ENCODE results near the gene ITGA8. TPM values are rescaled to one million over a fixed set of nuclear protein-coding genes. Genes with fewer than 3 reads are reported as not detected.

The ITGA8 gene
- polyA plus RNA-seq, 3 donors = not detected

DNA sequence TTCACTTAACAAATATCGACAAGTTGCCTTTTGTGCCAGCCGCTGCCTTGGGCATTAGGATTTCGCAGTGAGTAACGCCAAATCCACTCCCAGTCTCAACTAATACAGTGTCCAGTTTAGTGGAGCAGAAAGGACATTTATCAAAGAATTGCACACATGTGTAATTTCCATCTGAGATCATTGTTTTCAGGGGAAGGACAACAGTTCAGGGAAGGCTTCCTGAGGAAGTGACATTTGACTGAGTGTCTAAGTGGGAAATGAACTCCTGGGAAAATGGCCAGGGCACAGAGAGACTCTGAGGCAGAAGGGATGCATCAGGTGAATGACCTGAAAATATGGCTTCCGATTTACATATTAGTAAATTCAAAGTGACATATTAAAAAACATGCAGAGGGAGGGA, 89.4 kb downstream of the ITGA8 start:
- no peaks in the 10 kb centered on the region for H3K79me2 ChIP-seq (ENCODE audit: insufficient read depth, low read length)
- no peak overlapping the region for H3K4me2 ChIP-seq (replicated peaks; ENCODE audit: extremely low read depth, low read length, poor library complexity, severe bottlenecking)
- intact Hi-C loops (cut with micrococcal nuclease) = no loop called here
- no peak for DNase-seq
- H3K9me3 ChIP-seq (replicated peaks in 1 of 2; ENCODE audit: control insufficient read depth in 1 of 2, insufficient read depth in 1 of 2, low read length in 2 of 2) = no peaks in the 10 kb centered on the region
- H3K9ac ChIP-seq (ENCODE audit: insufficient read depth, low read length, poor library complexity, severe bottlenecking) = no peak overlapping the region
- H3K4me1 ChIP-seq (ENCODE audit: control insufficient read depth in 1 of 2, insufficient read depth in 2 of 2, low read length in 2 of 2) = no peaks in the 10 kb centered on the region
- no peak overlapping the region for H3K4me3 Mint-ChIP-seq
- no CpG with 5 or more reads among the region's 5 CpGs for WGBS (ENCODE audit: insufficient coverage)
- TF ChIP-seq, protein P1, sequence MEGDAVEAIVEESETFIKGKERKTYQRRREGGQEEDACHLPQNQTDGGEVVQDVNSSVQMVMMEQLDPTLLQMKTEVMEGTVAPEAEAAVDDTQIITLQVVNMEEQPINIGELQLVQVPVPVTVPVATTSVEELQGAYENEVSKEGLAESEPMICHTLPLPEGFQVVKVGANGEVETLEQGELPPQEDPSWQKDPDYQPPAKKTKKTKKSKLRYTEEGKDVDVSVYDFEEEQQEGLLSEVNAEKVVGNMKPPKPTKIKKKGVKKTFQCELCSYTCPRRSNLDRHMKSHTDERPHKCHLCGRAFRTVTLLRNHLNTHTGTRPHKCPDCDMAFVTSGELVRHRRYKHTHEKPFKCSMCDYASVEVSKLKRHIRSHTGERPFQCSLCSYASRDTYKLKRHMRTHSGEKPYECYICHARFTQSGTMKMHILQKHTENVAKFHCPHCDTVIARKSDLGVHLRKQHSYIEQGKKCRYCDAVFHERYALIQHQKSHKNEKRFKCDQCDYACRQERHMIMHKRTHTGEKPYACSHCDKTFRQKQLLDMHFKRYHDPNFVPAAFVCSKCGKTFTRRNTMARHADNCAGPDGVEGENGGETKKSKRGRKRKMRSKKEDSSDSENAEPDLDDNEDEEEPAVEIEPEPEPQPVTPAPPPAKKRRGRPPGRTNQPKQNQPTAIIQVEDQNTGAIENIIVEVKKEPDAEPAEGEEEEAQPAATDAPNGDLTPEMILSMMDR (IDR thresholded peaks at IDR 0.05) = no peak
- H3K9me3 Mint-ChIP-seq = peaks cover 0 to 5% (median 2%) of the 10 kb centered on the region in 7 donors
- no peaks in the 10 kb centered on the region for H3K4me1 Mint-ChIP-seq
- no peaks in the 10 kb centered on the region for H3K36me3 ChIP-seq (replicated peaks in 1 of 2; ENCODE audit: control insufficient read depth in 1 of 2, insufficient read depth in 2 of 2, low read length in 2 of 2)
- no peaks in the 10 kb centered on the region for H3K27me3 ChIP-seq (ENCODE audit: control insufficient read depth in 2 of 2, insufficient read depth in 2 of 2, low read length in 2 of 2)
- H3K27ac Mint-ChIP-seq = peak overlapping the region in 1 of 7 donors; percentile 26
- no peaks in the 10 kb centered on the region for H4K20me1 ChIP-seq (ENCODE audit: insufficient read depth, low read length)
- H2AFZ ChIP-seq (ENCODE audit: insufficient read depth, low read depth, low read length, poor library complexity, severe bottlenecking) = no peak overlapping the region
- no peak overlapping the region for H3K27ac ChIP-seq (ENCODE audit: low read depth in 1 of 2, low read length in 2 of 2)
- no peak overlapping the region for H3K4me3 ChIP-seq (replicated peaks in 1 of 3; ENCODE audit: low read depth in 2 of 3, low read length in 3 of 3)
- H3K36me3 Mint-ChIP-seq = no peaks in the 10 kb centered on the region
- peaks cover 1 to 6% (median 4%) of the 10 kb centered on the region in 3 donors for H3K27me3 Mint-ChIP-seq (ENCODE audit: low read depth in 3 of 3)

DNA sequence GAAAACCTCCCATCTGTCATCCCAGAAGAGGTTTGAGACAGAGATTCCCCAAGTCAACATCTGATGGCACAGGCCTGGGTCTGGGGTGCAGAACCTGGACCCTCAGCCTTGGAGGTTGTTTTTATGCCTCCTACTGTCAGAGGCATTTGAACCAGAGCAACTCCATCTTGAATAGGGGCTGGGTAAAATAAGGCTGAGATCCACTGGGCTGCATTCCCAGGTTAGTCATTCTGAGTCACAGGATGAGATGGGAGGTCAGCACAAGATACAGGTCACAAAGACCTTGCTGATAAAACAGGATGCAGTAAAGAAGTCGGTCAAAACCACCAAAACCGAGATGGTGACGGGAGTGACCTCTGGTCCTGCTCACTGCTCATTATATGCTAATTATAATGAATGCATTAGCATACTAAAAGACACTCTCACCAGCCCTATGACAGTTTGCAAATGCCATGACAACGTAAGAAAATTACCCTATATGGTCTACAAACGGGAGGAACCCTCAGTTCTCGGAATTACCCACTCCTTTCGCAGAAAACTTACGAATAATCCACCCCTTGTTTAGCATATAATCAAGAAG, 92.0 kb downstream of the ITGA8 start:
- H2AFZ ChIP-seq (ENCODE audit: insufficient read depth, low read depth, low read length, poor library complexity, severe bottlenecking) = no peak overlapping the region
- TF ChIP-seq, protein P1 (IDR thresholded peaks at IDR 0.05) = no peak
- H3K9ac ChIP-seq (ENCODE audit: insufficient read depth, low read length, poor library complexity, severe bottlenecking) = no peak overlapping the region
- no peaks in the 10 kb centered on the region for H3K9me3 ChIP-seq (replicated peaks in 1 of 2; ENCODE audit: control insufficient read depth in 1 of 2, insufficient read depth in 1 of 2, low read length in 2 of 2)
- Mint-ChIP-seq H3K4me1 (no peaks in the 10 kb centered on the region), H3K27me3 (ENCODE audit: low read depth in 3 of 3) (peaks cover 1 to 4% (median 2%) of the 10 kb centered on the region in 3 donors), H3K36me3 (no peaks in the 10 kb centered on the region), H3K4me3 (no peak overlapping the region), H3K27ac (no peak overlapping the region), H3K9me3 (peaks cover 0 to 5% (median 2%) of the 10 kb centered on the region in 7 donors)
- no peaks in the 10 kb centered on the region for H3K79me2 ChIP-seq (ENCODE audit: insufficient read depth, low read length)
- H3K36me3 ChIP-seq (replicated peaks in 1 of 2; ENCODE audit: control insufficient read depth in 1 of 2, insufficient read depth in 2 of 2, low read length in 2 of 2) = no peaks in the 10 kb centered on the region
- intact Hi-C loops (cut with micrococcal nuclease) = no loop called here
- 92% methylated on average over 3 of the region's 8 CpGs for WGBS (ENCODE audit: insufficient coverage)
- no peaks in the 10 kb centered on the region for H3K4me1 ChIP-seq (ENCODE audit: control insufficient read depth in 1 of 2, insufficient read depth in 2 of 2, low read length in 2 of 2)
- no peak overlapping the region for H3K27ac ChIP-seq (ENCODE audit: low read depth in 1 of 2, low read length in 2 of 2)
- H3K27me3 ChIP-seq (ENCODE audit: control insufficient read depth in 2 of 2, insufficient read depth in 2 of 2, low read length in 2 of 2) = no peaks in the 10 kb centered on the region
- no peak for DNase-seq
- no peak overlapping the region for H3K4me3 ChIP-seq (replicated peaks in 1 of 3; ENCODE audit: low read depth in 2 of 3, low read length in 3 of 3)
- H3K4me2 ChIP-seq (replicated peaks; ENCODE audit: extremely low read depth, low read length, poor library complexity, severe bottlenecking) = no peak overlapping the region
- no peaks in the 10 kb centered on the region for H4K20me1 ChIP-seq (ENCODE audit: insufficient read depth, low read length)
